ENCODE data around the gene PALLD.

DNA sequence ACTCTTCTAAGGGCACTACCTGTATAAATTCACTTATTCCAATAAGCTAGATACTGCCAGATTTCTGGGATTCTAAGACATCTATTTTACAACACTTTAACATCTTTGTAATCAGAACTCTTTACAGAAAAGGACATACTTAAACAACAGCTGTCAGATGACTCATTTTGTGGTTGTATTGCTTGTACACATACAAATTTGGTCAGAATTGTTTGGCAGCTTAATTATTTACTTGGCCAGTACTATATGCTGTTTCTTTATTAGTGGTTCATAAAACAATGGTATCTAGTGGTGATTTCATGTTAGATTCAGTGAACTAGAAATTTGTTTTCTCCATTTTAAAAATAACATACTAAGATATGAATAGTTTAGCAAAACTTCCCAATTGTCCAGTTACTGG, 27.2 kb downstream of the PALLD start:
- TF ChIP-seq ZNF548 (tag by site-specific recombination; IDR thresholded peaks at IDR 0.05): no peak
- TF ChIP-seq, protein P1, sequence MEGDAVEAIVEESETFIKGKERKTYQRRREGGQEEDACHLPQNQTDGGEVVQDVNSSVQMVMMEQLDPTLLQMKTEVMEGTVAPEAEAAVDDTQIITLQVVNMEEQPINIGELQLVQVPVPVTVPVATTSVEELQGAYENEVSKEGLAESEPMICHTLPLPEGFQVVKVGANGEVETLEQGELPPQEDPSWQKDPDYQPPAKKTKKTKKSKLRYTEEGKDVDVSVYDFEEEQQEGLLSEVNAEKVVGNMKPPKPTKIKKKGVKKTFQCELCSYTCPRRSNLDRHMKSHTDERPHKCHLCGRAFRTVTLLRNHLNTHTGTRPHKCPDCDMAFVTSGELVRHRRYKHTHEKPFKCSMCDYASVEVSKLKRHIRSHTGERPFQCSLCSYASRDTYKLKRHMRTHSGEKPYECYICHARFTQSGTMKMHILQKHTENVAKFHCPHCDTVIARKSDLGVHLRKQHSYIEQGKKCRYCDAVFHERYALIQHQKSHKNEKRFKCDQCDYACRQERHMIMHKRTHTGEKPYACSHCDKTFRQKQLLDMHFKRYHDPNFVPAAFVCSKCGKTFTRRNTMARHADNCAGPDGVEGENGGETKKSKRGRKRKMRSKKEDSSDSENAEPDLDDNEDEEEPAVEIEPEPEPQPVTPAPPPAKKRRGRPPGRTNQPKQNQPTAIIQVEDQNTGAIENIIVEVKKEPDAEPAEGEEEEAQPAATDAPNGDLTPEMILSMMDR (tag by site-specific recombination; IDR thresholded peaks at IDR 0.05): no peak
- TF ChIP-seq BCL11A (tag by site-specific recombination; IDR thresholded peaks at IDR 0.05; ENCODE audit: low read depth): no peak
- no peak for TF ChIP-seq ZNF354C (tag by site-specific recombination; IDR thresholded peaks at IDR 0.05; ENCODE audit: borderline replicate concordance, low read depth)
- TF ChIP-seq, protein P2, sequence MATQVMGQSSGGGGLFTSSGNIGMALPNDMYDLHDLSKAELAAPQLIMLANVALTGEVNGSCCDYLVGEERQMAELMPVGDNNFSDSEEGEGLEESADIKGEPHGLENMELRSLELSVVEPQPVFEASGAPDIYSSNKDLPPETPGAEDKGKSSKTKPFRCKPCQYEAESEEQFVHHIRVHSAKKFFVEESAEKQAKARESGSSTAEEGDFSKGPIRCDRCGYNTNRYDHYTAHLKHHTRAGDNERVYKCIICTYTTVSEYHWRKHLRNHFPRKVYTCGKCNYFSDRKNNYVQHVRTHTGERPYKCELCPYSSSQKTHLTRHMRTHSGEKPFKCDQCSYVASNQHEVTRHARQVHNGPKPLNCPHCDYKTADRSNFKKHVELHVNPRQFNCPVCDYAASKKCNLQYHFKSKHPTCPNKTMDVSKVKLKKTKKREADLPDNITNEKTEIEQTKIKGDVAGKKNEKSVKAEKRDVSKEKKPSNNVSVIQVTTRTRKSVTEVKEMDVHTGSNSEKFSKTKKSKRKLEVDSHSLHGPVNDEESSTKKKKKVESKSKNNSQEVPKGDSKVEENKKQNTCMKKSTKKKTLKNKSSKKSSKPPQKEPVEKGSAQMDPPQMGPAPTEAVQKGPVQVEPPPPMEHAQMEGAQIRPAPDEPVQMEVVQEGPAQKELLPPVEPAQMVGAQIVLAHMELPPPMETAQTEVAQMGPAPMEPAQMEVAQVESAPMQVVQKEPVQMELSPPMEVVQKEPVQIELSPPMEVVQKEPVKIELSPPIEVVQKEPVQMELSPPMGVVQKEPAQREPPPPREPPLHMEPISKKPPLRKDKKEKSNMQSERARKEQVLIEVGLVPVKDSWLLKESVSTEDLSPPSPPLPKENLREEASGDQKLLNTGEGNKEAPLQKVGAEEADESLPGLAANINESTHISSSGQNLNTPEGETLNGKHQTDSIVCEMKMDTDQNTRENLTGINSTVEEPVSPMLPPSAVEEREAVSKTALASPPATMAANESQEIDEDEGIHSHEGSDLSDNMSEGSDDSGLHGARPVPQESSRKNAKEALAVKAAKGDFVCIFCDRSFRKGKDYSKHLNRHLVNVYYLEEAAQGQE (tag by site-specific recombination; IDR thresholded peaks at IDR 0.05): no peak
- TF ChIP-seq, protein P3, sequence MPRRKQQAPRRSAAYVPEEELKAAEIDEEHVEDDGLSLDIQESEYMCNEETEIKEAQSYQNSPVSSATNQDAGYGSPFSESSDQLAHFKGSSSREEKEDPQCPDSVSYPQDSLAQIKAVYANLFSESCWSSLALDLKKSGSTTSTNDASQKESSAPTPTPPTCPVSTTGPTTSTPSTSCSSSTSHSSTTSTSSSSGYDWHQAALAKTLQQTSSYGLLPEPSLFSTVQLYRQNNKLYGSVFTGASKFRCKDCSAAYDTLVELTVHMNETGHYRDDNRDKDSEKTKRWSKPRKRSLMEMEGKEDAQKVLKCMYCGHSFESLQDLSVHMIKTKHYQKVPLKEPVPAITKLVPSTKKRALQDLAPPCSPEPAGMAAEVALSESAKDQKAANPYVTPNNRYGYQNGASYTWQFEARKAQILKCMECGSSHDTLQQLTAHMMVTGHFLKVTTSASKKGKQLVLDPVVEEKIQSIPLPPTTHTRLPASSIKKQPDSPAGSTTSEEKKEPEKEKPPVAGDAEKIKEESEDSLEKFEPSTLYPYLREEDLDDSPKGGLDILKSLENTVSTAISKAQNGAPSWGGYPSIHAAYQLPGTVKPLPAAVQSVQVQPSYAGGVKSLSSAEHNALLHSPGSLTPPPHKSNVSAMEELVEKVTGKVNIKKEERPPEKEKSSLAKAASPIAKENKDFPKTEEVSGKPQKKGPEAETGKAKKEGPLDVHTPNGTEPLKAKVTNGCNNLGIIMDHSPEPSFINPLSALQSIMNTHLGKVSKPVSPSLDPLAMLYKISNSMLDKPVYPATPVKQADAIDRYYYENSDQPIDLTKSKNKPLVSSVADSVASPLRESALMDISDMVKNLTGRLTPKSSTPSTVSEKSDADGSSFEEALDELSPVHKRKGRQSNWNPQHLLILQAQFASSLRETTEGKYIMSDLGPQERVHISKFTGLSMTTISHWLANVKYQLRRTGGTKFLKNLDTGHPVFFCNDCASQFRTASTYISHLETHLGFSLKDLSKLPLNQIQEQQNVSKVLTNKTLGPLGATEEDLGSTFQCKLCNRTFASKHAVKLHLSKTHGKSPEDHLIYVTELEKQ (tag by site-specific recombination; IDR thresholded peaks at IDR 0.05; ENCODE audit: borderline replicate concordance): no peak
- no peak for TF ChIP-seq TCF7L2 (IDR thresholded peaks at IDR 0.05; ENCODE audit: borderline replicate concordance, low read depth, low read length)
- no peak for TF ChIP-seq ZNF48 (tag by site-specific recombination; IDR thresholded peaks at IDR 0.05)
- TF ChIP-seq, protein P4, sequence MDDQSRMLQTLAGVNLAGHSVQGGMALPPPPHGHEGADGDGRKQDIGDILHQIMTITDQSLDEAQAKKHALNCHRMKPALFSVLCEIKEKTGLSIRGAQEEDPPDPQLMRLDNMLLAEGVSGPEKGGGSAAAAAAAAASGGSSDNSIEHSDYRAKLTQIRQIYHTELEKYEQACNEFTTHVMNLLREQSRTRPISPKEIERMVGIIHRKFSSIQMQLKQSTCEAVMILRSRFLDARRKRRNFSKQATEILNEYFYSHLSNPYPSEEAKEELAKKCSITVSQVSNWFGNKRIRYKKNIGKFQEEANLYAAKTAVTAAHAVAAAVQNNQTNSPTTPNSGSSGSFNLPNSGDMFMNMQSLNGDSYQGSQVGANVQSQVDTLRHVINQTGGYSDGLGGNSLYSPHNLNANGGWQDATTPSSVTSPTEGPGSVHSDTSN (CRISPR knock-in tag; IDR thresholded peaks at IDR 0.05): no peak
- TF ChIP-seq, protein P5, sequence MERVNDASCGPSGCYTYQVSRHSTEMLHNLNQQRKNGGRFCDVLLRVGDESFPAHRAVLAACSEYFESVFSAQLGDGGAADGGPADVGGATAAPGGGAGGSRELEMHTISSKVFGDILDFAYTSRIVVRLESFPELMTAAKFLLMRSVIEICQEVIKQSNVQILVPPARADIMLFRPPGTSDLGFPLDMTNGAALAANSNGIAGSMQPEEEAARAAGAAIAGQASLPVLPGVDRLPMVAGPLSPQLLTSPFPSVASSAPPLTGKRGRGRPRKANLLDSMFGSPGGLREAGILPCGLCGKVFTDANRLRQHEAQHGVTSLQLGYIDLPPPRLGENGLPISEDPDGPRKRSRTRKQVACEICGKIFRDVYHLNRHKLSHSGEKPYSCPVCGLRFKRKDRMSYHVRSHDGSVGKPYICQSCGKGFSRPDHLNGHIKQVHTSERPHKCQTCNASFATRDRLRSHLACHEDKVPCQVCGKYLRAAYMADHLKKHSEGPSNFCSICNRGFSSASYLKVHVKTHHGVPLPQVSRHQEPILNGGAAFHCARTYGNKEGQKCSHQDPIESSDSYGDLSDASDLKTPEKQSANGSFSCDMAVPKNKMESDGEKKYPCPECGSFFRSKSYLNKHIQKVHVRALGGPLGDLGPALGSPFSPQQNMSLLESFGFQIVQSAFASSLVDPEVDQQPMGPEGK (tag by site-specific recombination; IDR thresholded peaks at IDR 0.05): no peak
- TF ChIP-seq YY1 (tag by site-specific recombination; IDR thresholded peaks at IDR 0.05): no peak
- no peak for TF ChIP-seq ZNF791 (tag by site-specific recombination; IDR thresholded peaks at IDR 0.05)

Measured in HEK293 (cell line).